A673 (cell line): ENCODE results near the gene FMO5. TPM values are rescaled to one million over a fixed set of nuclear protein-coding genes. Genes with fewer than 3 reads are reported as not detected.

ENCODE experiments used
- BruUV-seq: library from RNA; stranded (reverse); fragments of 400-500 nt; replicated peaks from 2 replicates; lab custom pipeline; 2021; lab: Mats Ljungman, UMichigan
- CTCF ChIA-PET: fragments of 300-600 bp; sonication (Branson Sonifier 250); formaldehyde crosslinking; loops from one replicate; lab custom pipeline; 2022; ENCODE audit warnings: antibody characterized with exemption; lab: Charles Lee
- POLR2A ChIA-PET: fragments of 300-600 bp; sonication (Branson Sonifier 250); formaldehyde crosslinking; loops from one replicate; lab custom pipeline; 2022; ENCODE audit warnings: antibody characterized with exemption; ENCODE audit not compliant: low non-redundant PET; lab: Charles Lee
- DNase-seq: peaks from one replicate; pipeline ENCODE4 v3.0.0-alpha.2; 2015; ENCODE audit warnings: low spot score
- H3K27ac ChIP-seq: fragments of 200-600 bp; sonication (generic); 2 replicates; pipeline ENCODE4 v1.5.1; 2016; ENCODE audit warnings: mixed run types, low read depth, mild to moderate bottlenecking, mixed read lengths, antibody characterized with exemption, low read length; ENCODE audit not compliant: poor library complexity, severe bottlenecking
- H3K27me3 ChIP-seq: fragments of 200-600 bp; sonication (generic); replicated peaks from 2 replicates; pipeline ENCODE4 v1.6.1; 2017; ENCODE audit warnings: mixed run types, low read depth, mild to moderate bottlenecking, mixed read lengths, antibody characterized with exemption, low read length; ENCODE audit not compliant: insufficient read depth, poor library complexity
- H3K36me3 ChIP-seq: fragments of 200-600 bp; sonication (generic); 2 replicates; pipeline ENCODE4 v1.6.1; 2016; ENCODE audit warnings: mixed run types, mild to moderate bottlenecking, mixed read lengths, antibody characterized with exemption, low read length; ENCODE audit not compliant: insufficient read depth, poor library complexity, severe bottlenecking
- H3K4me1 ChIP-seq: fragments of 200-600 bp; sonication (generic); 2 replicates; pipeline ENCODE4 v1.6.1; 2017; ENCODE audit warnings: mixed run types, mild to moderate bottlenecking, mixed read lengths, antibody characterized with exemption, low read length; ENCODE audit not compliant: insufficient read depth, poor library complexity, severe bottlenecking
- H3K4me3 ChIP-seq: fragments of 200-600 bp; sonication (generic); 2 replicates; pipeline ENCODE4 v1.5.1; 2016; ENCODE audit warnings: low read depth, mixed run types, mild to moderate bottlenecking, mixed read lengths, low read length; ENCODE audit not compliant: poor library complexity, severe bottlenecking
- H3K9me3 ChIP-seq: fragments of 200-600 bp; sonication (generic); 2 replicates; pipeline ENCODE4 v1.6.1; 2016; ENCODE audit warnings: mixed run types, low read depth, mild to moderate bottlenecking, mixed read lengths, antibody characterized with exemption, low read length; ENCODE audit not compliant: poor library complexity, severe bottlenecking
- EZH2 ChIP-seq: fragments of 200-600 bp; sonication (generic); IDR thresholded peaks from 2 replicates; pipeline ENCODE4 v1.6.1; 2017; ENCODE audit warnings: borderline replicate concordance, low read depth, mild to moderate bottlenecking, mixed read lengths, antibody characterized with exemption, low read length; ENCODE audit not compliant: poor library complexity, severe bottlenecking
- intact Hi-C: fragments of 100-400 bp; cut with micrococcal nuclease; formaldehyde crosslinking; loops from one replicate; pipeline ENCODE4 v1.10.0; 2022; ENCODE audit not compliant: unreplicated experiment
- total RNA-seq: library from RNA; stranded (reverse); gene quantifications from 2 replicates; pipeline ENCODE4 v1.2.3, GENCODE V29; 2021
- TF ChIP-seq, protein P1 (sequence below): fragments of 300-800, 200-600 bp; sonication (generic); conservative IDR thresholded peaks from 2 replicates; pipeline ENCODE4 v1.5.1; 2017; ENCODE audit warnings: low read depth, mild to moderate bottlenecking, antibody characterized with exemption, low read length, moderate library complexity, mixed read lengths

The FMO5 gene
- total RNA-seq, 1 experiment from 2014 or later: 0.24 TPM

DNA sequence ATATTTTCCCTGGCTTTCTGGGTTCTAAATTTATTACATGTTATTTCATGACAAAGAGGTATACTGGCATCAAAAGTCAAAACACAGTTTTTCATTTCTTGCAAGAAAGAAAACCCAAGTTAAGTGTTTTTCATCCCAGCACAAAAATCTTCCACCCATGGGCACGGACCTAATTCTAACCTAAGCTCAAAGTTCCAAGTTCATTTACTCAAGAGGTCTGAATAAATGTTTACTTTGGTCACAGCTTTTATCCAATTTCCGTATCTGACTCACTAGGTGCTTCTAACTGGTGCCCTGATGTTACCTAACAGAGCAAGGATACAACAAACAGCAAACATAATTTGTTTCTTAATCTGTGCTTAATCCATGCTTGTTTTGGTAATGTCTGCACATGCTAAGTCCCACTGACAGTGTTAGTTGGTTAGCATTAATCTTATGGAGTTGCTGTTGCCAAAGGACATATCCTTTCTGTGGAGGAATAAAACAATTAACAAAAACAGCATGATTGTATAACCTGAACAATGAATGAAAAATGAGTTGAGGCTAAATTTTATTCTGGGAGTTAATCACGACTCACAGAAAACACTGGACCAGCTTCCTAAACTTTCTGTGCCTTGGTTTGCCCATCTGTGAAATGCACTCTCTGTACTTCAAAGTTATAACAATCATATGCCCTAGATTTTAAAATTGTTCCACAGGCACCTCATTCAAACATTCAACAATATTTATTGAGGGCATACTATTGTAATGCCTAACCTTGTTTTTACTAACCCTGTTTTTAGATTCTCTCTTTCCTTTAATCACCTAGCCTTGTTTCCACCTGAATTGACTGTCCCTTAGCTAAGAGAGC, 13.1 kb upstream of the FMO5 start:
- TF ChIP-seq EZH2: no peak
- TF ChIP-seq, protein P1, sequence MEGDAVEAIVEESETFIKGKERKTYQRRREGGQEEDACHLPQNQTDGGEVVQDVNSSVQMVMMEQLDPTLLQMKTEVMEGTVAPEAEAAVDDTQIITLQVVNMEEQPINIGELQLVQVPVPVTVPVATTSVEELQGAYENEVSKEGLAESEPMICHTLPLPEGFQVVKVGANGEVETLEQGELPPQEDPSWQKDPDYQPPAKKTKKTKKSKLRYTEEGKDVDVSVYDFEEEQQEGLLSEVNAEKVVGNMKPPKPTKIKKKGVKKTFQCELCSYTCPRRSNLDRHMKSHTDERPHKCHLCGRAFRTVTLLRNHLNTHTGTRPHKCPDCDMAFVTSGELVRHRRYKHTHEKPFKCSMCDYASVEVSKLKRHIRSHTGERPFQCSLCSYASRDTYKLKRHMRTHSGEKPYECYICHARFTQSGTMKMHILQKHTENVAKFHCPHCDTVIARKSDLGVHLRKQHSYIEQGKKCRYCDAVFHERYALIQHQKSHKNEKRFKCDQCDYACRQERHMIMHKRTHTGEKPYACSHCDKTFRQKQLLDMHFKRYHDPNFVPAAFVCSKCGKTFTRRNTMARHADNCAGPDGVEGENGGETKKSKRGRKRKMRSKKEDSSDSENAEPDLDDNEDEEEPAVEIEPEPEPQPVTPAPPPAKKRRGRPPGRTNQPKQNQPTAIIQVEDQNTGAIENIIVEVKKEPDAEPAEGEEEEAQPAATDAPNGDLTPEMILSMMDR: no peak
- Histone ChIP-seq H3K36me3 (no peaks in the 10 kb centered on the region), H3K27me3 (no peaks in the 10 kb centered on the region), H3K4me3 (no peak overlapping the region), H3K9me3 (peaks cover 6% of the 10 kb centered on the region), H3K4me1 (no peaks in the 10 kb centered on the region), H3K27ac (no peak overlapping the region)
- intact Hi-C loops: no loop called here
- CTCF ChIA-PET: no interaction called here
- no TSS peak for BruUV-seq
- POLR2A ChIA-PET: no interaction called here
- no peak for DNase-seq

DNA sequence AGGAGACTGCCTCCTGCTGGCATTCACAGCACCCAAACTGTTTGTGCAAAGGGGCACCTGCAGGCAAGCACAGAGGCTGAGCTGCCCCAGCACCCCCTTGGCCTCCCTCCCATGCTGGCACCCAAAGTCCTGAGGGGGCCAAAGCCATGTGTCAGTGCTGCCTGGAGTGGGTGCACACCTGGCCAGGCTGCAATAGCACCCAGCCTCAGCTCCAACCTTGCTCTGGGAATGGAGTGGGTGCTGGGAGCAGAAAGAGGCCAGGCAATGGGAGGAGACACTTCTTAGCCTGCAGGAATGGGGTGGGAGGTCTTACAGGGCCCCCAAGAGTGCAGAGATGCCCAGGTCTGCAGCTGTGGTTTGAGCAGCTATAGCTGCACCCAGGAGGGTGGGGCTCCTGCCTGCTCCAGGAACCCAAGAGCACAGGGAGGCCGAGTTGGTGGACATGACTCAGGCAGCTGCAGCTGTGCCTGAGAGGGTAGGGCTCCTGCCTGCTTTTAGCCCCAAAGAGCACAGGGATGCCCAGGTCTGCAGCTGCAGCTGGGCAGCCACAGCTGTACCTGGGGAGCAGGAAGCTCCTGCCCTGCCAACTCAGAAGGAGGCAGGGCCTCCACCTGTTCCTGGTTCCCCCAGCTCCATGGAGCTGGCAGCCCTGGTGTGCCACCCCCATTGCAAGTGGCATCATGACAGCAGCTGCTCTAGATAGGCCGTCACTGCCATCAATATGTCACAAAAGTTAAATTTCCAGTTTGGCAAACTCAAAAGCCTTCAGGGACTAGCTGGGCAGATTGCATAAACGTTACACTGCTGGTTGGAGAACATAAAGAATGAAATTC, 12.0 kb upstream of the FMO5 start:
- intact Hi-C loops: no loop called here
- no peak for DNase-seq
- ChIA-PET POLR2A (no interaction called here), CTCF (no interaction called here)
- peaks cover 6% of the 10 kb centered on the region for H3K9me3 ChIP-seq
- no peak for TF ChIP-seq EZH2
- TF ChIP-seq, protein P1: no peak
- no TSS peak for BruUV-seq
- no peaks in the 10 kb centered on the region for H3K4me1 ChIP-seq
- H3K4me3 ChIP-seq: no peak overlapping the region
- no peaks in the 10 kb centered on the region for H3K36me3 ChIP-seq
- no peak overlapping the region for H3K27ac ChIP-seq
- no peaks in the 10 kb centered on the region for H3K27me3 ChIP-seq

DNA sequence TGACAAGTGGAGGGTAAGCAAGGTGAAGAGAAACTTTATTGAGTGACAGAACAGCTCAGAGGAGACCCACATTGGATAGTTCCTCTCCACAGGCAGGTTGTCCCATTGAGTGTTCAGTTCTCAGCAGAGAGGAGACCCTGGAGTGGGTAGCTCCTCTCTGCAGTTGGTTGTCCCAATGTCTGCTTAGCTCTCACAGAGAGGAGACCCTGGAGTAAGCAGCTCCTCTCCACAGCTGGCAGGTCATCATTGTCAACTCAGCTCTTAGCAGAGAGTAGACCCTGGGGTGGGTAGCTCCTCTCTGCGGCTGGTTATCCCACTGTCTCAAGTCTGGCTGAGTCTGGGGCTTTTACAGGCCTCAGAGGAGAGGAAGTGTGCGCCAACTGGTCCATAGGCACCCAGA, 11.3 kb upstream of the FMO5 start:
- Histone ChIP-seq H3K27me3 (no peaks in the 10 kb centered on the region), H3K9me3 (peaks cover 6% of the 10 kb centered on the region), H3K4me3 (no peak overlapping the region), H3K36me3 (no peaks in the 10 kb centered on the region), H3K4me1 (no peaks in the 10 kb centered on the region), H3K27ac (no peak overlapping the region)
- ChIA-PET POLR2A (no interaction called here), CTCF (no interaction called here)
- DNase-seq: no peak
- TF ChIP-seq EZH2: no peak
- TF ChIP-seq, protein P1: no peak
- intact Hi-C loops: no loop called here
- BruUV-seq: no TSS peak
